SH-SY5Y (cell line): Measurements from ENCODE around the gene RPAP2.

ENCODE experiments used
- GATA2 ChIP-seq: IDR thresholded peaks from 2 replicates; pipeline ENCODE4 v1.6.1; 2011; ENCODE audit warnings: mild to moderate bottlenecking, low read depth, low read length
- GATA3 ChIP-seq: IDR thresholded peaks from 2 replicates; pipeline ENCODE4 v1.6.1; 2011; ENCODE audit warnings: low read depth, mild to moderate bottlenecking, low read length, moderate library complexity

Gene RPAP2

DNA sequence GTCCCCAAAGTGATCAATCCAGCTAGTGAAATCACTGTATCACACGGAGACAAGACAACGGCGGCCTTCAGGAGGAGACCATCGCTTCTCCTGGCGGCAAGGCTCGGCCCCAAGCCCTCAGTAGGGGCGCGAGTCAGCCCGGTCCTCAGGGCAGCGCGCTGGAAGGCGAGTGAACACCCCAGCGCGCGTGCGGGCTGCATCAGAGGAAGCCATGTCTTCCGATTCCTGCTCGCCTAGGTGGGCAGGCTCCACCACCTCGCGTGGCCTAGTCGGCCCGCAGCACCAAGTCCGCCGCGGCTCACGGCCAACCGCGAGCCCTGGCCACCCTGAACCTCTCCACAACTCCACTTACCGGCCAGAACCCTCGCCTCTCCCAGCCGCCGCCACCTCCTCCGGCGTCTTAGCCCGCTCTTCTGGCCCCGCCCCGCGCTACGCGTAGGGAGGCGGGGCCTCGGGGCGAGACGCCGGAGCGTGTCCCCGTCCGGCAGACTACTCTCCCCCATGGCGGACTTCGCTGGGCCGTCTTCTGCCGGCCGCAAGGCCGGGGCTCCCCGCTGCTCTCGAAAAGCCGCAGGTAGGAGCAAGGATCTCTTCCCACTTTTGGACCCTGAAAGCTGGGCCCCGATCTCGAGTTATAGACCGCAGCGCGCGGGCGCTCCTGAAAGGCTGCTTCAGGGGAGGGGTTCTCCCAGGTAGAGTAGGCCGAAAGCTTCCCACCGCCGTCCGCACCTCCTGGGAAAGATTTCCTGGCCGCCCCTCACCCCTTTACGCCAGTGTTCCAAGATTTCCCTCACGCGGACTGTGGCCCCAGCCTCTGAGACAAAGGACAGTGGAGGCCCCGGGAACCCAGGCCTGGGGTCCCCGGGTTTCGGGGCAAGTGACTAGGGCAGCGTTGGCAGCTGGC lies at the start of gene RPAP2, which contains the start of gene GLMN:
TSS of gene RPAP2 (plus strand) at position 487 of the 904 bp plus-strand sequence. CDS start at position 502, 15 bp downstream.
TSS of gene GLMN (minus strand) at position 415 of the 904 bp plus-strand sequence. CDS start 988 bp downstream, outside the sequence.
- no peak for TF ChIP-seq GATA3
- 0 out of 2 replicates have a peak, but pooled peaks have one; percentile 9 for TF ChIP-seq GATA2

DNA sequence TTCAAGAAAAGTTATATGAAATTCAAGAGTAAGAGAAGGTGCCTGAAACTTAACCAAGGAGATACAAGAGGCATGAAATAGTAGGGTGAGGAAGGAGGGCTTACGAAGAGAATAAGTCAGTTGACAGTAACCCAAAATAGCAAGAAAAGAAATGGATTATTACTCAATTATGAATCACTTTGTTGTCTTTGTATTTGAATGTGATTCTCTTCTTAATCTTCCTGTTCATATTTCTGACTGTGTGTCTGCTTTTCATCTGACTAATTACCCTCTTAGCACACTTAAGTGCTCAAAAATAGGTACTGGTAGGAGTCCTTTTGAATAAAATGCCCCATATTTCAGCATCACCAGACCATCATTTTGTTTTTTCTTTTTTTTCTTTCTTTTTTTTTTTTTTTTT lies 39.5 kb upstream of the RPAP2 start:
- TF ChIP-seq GATA3: no peak
- TF ChIP-seq GATA2: no peak

DNA sequence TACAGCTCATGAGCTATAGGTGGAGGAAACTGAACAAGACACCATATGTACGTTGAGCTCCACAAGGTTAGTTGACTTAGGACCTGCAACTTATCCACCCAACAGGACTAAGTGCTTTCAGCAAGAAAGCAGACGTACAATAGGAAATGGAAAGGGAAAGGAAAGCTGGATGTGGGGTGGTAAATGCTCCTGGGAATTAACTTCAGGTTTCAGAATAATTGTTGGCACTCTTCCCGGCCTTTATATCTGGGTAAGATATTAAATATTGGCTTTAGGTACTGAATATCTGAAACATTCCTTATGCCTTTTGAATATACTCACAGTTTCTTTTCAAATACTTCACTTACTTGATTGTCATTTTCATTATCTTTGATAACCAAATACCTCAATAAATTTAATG lies 36.3 kb upstream of the RPAP2 start:
- TF ChIP-seq GATA3 (no peak), GATA2 (no peak)

DNA sequence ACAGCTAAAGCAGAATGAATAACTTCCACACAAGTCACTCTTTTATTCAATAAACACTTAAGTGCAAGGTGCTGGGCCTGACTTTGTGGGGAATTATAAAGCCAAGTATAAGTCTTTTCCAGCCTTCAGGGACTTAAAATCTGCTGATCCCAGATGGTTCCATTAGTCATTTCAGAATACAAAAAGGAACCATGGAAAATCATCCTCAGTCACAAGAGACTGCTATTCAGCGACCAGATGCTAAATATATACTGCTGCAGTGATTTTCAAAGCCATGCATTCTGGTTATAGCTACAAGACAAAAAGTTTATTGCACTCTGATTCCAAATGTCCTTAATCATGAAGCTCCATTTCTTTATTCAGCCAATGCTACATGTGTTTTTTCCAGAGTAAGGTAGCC lies 25.8 kb upstream of the RPAP2 start:
- TF ChIP-seq GATA3 (no peak), GATA2 (no peak)

- no peak for TF ChIP-seq GATA2
- no peak for TF ChIP-seq GATA3
Measured at GRCh38 chr1:92274939-92275338, 23.9 kb upstream of the RPAP2 start.

DNA sequence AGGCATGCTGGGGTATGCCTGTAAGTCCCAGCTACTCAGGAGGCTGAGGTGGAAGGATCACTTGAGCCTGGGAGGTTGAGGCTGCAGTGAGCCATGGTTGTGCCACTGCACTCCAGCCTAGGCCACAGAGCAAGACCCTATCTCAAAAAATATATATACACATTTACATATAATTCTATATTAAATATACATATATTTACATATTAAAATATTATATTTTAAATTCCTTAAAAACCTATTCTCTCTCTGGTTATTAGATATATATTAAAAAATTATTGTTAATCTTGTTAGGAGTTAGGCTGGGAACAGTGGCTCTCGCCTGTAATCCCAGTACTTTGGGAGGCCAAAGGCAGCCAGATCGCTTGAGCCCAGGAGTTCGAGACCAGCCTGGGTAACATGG lies 22.8 kb upstream of the RPAP2 start:
- TF ChIP-seq GATA3 (no peak), GATA2 (no peak)

- no peak for TF ChIP-seq GATA3
- TF ChIP-seq GATA2: no peak
Measured at GRCh38 chr1:92277105-92277723, 21.6 kb upstream of the RPAP2 start.

DNA sequence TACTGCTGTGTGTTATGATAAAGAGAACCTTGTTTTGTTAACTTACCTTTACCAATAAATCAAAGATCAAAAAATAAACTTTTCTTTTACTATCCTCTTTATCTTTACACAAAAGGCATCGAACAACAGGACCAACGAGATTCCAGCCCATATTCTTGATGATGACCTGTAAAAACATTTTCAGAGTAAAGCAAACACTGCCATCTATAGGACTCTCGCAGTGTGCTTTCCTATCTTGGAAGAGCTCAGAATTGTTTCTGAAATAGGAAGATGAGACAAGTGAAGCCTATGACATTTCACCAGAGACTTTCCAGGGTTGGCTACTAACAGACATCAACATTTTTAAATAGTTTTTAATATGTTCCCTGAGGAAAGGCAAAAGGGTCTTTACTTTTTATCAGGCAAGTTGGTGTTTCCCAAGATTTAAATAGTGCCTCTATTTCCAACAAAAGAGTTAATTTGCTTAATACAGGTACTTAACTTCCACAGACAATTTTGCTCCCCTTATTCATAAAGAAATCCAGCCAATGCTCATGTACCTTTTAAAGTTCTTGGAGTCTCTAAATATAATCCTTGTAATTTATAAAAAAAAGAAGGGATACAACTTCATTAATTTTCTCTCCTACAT lies 7.4 kb upstream of the RPAP2 start:
- TF ChIP-seq GATA2 (no peak), GATA3 (no peak)

GRCh38 chr1:92298213-92298572 lies 666 bp upstream of the RPAP2 start:
- no peak for TF ChIP-seq GATA2
- no peak for TF ChIP-seq GATA3

- TF ChIP-seq GATA2 (no peak), GATA3 (no peak)
Measured at GRCh38 chr1:92299477-92300150, 755 bp downstream of the RPAP2 start.

- TF ChIP-seq GATA2 (no peak), GATA3 (no peak)
Measured at GRCh38 chr1:92301021-92301420, 2.2 kb downstream of the RPAP2 start.

- TF ChIP-seq GATA3: no peak
Measured at GRCh38 chr1:92306020-92306419, 7.2 kb downstream of the RPAP2 start.

GRCh38 chr1:92307980-92308379 lies 9.1 kb downstream of the RPAP2 start:
- TF ChIP-seq GATA2: no peak
- TF ChIP-seq GATA3: no peak

DNA sequence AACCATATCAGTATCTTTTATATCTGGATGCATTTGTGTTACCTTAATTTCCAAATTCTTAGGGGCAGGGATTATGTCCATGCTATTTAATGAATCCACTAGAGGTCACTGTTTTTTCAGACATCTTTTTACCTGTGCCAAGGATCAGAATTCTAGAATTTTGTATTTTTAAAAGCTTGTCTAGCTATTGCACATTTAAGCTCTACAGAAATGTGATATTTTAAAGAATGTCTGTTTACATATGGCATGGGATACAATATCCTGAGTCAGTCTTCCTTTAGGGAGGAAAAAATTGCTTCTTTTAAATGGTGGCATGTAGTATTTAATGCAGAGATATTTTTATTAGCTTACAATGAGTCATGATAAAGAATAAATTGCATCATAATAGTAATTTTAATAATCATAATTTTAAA lies 11.3 kb downstream of the RPAP2 start:
- no peak for TF ChIP-seq GATA3
